Body of pancreas (tissue), 4 donors: ENCODE measurements around the gene DNAJB5.

Experiments
- CTCF ChIP-seq, 7 experiments: fragments of 450-650 bp in 4 of 7; fragments of 200-600 bp in 3 of 7; sonication (generic) in 3 of 7; IDR thresholded peaks; one replicate each; pipeline ENCODE4 v1.5.1; 2016 to 2019; ENCODE audit warnings: antibody characterized with exemption in 7 of 7
- POLR2A ChIP-seq, 3 donors: fragments of 450-650 bp; IDR thresholded peaks; one replicate each; pipeline ENCODE4 v1.6.1; 2016; ENCODE audit warnings: antibody characterized with exemption in 3 of 3, mild to moderate bottlenecking in 2 of 3

GRCh38 chr9:34996905-34997279 is 7.3 kb downstream of the DNAJB5 start:
- TF ChIP-seq POLR2A (IDR thresholded peaks at IDR 0.05) (no peak), CTCF (IDR thresholded peaks at IDR 0.05) (no peak)
